HG03342 (cell line): ENCODE measurements around the gene SHROOM3.
"Not testable (repeated sequence)": the region's sequence is repeated elsewhere in the genome, so short reads cannot be mapped to it uniquely, and the experiment has no call there.

ENCODE experiments used
- ATAC-seq: cut with Tn5 transposase; IDR thresholded peaks from one replicate; pipeline ENCODE4 v1.9.1; 2021; ENCODE audit warnings: mild to moderate bottlenecking, moderate library complexity; ENCODE audit not compliant: unreplicated experiment

The SHROOM3 gene

DNA sequence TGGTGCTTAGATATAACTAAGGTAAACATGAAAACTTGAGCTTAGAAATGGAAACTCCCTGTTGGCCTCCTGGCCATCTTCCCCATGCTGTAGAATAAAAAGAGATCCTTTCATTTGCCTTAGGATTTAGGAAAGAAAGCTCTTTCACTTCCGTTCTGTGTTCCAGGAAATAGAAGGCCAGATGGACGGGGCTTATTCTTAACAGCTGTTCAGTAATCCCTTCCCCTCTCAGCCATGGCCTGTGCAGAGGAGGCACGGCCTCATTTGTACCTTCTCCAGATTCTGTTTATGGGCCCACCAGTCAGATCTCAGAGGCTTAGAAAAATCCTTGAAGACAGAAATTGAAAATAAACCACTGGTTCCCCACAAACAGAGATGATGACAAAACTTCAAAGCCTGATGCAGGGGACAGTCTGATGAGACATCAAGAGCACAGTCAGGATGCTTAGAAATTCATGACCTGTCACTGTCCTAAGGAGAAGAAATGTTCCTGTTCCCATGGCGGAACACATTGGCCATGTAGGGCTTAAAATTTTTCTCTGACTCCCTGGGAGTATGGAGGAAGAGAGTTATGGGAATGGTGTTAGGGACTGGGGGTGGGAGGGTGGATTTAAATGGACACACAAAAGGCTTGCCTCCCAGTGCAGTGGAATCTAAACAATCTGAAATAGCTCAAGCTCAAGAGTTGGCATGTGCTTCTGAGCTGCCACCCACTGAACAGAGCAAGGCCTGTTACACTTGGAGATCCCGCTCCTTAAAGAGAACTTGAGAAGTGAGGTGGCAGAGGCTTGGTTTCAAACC lies 274.1 kb downstream of the SHROOM3 start:
- no peak for ATAC-seq

DNA sequence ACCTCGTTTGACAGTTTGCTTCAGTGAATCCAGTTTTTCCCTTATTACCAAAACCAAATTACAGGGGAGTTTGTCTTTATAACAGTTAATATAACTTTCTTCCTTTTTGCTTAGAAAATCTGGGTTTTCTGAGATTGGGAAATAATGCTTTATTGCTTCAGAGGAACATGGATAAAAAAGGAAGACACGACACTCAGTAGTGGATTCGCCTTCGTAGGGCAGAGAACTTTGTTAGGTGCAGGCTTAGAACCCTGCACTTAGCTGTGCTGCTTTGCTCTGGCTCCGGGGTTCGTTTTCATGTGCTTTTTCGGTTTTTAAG lies 274.7 kb downstream of the SHROOM3 start:
- no peak for ATAC-seq

DNA sequence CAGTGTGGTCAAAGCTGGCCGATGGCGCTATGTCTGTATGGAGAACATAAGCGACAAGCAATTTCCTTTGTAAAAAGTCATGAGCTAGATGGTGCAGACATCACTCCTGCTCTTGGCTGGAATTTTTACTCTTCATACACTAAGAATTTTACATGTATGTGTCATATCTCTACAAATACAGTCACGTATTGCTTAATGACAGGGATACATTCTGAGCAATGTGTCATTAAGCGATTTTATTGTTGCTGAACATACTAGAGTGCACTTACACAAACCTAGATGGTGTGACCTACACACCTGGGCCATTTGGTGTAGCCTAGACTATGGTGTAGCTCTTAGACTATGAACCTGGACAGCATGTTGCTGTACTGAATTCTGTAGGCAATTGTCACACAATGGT lies 277.5 kb downstream of the SHROOM3 start:
- ATAC-seq = no peak

DNA sequence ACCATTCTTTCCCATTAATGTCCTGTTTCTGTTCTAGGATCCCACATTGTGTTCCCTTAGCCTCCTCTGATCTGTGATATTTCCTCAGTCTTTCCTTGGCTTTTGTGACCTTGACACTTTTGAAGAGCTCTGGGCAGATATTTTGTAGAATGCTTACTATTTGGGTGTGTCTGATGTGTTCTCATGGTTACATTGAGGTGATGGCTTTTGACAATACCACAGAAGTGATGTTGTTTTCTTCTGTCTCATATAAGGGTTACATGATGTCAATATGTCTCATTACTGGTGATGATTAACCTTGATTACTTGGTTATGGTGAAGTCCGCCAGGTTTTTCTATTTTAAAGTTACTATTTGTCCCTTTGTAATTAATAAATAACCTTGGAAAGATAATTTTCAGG lies 279.2 kb downstream of the SHROOM3 start:
- peak; percentile 75 for ATAC-seq

DNA sequence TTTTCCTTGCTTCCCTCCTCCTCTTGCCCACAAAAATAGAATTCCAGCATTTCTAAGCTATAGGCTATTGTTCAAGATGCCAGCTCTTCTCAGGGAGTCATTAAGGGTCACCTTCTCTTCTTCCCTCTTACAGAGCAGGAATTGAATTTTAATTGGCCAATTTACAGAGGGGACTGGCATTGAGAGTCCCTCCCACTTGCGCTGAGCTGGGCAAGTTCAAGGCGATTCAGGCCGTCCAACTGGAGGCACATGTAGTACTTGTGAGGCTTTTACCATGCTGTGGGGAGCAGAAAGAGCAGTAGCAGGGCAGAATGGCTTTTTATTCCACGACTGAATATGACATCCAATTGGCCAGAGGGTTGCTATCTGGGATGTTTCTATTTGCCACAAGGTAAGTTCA lies 281.0 kb downstream of the SHROOM3 start:
- ATAC-seq = no peak

DNA sequence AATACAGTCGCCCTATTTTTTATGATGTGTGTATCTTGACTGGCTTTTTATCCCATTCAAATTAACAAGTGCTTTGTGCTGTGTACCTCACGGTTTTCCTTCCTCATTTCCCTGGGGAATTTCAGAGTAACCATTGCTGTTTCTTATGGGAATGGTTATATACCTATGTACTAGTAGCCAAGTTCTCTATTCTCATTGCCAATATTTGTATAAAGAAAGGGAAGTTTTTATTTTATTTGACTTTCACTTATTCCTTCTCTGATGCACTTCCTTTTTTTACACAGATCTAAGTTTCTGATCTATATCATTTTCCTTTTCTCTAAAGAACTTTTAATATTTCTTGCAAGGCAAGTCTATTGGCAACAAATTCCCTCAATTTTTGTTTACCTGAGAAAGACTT lies 281.6 kb downstream of the SHROOM3 start:
- no peak for ATAC-seq

DNA sequence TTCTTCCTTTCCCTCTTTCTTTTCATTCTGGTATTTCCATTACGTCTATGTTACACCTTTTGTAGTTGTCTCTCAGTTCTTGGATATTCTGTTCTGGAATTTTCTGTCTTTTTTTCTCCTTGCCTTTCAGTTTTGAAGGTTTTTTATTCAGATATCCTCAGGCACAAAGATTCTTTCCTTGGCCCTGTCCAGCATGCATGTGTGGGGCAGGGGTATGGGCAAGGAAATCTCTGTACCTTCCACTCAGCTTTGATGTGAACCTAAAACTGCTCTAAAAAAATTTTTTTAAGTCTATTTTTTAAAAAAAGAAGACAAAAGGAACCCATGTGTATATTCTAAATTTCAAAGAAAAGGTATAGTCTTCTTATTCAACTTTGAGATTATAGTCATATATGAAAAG lies 282.4 kb downstream of the SHROOM3 start:
- ATAC-seq = no peak

DNA sequence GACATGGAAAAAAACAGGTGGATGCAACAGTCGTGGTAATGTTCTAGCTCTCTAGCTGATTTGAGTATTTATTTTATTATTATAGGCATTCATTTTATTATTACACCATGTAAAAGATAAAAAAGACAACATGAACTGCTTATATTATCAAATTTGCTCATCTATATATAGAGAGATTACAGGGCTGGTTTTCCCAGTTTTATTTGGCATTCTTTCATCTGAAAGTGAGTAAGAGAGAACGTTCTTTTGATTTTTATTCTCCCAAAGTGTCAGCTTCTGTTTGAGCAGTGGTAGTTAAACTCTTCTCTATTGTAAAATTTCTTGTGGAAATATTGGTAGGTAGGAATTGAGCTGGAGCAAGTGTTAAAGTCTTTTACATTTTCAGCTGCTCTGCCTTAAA lies 283.0 kb downstream of the SHROOM3 start:
- no peak for ATAC-seq

DNA sequence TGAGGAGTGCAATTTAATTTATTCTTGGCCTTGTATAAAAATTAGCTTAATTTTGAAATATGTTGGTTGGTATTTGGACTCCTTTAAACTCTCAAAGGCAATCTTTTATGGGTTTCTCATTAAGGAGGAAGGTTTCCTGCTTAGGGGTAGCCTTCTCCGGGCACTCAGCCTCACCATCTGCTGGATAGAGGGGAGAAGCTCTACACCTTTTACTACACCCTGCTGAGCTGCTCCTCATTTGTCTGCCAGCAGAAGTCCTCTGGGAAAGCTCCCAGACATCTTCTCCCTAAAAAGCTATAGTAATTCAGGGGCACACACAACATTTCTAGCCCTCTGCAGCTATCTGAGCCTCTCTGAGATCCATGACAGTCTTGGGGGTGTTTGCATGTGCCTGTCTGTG lies 283.8 kb downstream of the SHROOM3 start:
- no peak for ATAC-seq

DNA sequence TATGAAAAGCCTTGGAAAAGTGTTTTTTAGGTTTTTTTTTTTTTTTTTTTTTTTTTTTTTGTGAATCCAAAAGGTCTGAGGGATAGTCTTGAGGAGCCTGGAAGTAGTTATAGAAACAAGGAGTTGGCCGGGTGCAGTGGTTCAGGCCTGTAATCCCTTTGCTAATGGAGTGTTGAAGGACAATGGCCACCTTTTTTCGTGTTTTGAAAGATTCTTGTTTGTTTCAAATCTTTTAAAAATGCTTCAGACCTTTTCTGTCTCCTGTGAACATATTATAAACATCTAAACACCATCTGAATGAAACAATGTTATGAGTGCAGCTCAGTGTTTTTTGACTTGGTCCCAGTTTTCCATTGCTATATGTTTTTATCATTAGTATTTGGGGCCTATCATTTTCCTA lies 285.1 kb downstream of the SHROOM3 start:
- no peak for ATAC-seq

DNA sequence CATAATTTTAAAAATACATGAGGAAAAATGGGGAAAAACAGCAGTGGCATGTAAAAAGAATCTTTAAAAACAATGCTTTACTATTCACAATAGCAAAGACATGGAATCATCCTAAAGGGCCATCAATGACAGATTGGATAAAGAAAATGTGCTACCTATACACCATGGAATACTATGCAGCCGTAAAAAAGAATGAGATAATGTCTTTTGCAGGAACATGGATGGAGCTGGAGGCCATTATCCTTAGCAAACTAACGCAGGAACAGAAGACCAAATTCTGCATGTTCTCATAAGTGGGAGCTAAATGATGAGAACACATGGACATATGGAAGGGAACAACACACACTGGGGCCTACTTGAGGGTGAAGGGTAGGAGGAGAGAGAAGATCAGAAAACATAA lies 287.1 kb downstream of the SHROOM3 start:
- ATAC-seq = not testable (repeated sequence)

DNA sequence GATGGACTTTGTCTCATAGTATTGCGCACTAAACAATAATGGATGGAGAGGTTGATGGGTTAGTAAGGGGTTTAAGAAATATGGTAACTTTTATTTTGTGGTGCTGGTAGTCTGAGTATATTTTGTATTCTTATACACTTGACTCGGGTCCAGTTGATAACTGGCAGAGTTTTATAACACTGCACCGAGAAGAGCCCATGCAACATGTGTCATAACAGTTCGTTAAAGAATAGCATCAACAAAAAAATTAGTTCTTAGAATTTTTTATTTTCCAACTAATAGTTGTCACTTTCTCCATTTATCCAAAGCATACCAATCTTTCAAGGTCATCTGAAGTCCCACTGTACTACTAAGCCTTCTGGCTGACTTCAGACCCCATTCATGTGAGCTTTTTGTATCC lies 287.8 kb downstream of the SHROOM3 start:
- ATAC-seq = peak; percentile 11

DNA sequence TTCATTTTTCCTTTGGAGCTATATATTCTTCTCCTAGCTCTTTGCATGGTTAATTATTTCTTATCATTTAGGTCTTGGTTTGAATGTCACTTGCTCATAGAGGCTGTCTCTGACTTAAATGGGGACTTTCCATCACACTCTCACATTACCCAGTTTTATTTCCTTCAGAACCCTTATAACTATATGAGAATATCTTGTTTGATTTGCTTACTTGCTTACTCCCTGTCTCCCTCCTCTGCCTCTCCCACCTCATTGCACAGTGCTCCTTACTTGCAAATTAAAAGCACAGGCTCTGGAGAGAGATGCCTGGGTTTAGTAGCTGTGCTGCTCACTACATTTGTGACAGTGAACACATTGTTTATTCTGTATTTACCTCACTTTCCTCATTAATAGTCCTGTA lies 288.3 kb downstream of the SHROOM3 start:
- ATAC-seq = peak; percentile 50

DNA sequence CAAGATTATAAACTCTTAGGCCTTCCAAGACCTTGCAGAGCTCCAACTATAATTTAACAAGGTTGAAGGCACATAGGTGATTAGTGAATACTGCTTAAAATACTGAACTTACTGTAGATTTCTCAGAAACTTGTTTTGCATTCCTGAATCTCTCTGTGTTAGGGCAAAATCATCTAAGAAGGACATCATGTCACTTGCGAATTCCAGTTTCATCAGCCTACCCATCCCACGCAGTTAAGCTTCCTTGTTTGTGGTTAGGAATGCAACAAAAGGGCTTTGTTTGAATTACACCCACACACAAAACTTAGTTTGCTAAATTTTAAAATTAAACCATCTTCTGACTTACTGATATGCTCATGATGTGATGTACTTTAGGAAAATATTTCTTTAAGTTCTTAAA lies 288.9 kb downstream of the SHROOM3 start:
- no peak for ATAC-seq

DNA sequence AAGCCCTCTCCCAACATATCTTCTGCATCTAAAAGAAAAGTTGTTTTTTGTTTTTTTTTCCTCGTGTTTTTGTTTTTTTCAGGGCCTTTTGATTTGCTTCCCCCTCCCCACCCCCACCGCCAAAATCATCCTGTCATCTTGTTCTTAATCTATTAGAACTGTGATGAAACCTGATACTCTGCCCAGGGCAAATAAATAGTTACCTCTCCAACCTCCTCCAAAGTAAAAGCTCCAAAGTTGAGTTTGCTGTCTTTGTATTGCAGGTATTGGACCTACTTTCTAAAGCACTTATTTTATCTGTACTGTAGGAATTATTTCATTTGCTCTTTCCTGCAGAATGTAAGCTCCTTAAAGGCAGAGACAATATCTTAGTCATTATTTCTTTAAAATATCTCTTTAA lies 290.0 kb downstream of the SHROOM3 start:
- no peak for ATAC-seq

DNA sequence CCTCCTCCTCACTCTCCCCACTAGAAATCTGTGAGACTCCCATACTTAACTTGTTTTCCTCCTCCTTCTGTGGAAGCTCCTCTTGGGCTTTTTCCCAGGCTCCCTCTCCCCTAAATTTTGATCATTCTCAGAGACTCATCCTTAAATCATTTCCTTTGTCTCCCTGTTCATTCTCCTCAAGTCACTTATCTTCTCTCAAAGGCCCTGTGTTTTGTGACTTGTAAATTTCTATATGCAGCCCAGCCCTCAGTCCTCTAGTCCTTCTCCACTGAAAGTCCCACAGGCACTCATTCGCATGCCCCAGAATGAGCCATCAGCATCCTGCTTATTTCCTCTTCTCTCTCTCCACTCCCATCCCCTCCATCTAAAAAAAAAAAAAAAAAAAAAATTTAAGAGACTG lies 291.1 kb downstream of the SHROOM3 start:
- no peak for ATAC-seq

DNA sequence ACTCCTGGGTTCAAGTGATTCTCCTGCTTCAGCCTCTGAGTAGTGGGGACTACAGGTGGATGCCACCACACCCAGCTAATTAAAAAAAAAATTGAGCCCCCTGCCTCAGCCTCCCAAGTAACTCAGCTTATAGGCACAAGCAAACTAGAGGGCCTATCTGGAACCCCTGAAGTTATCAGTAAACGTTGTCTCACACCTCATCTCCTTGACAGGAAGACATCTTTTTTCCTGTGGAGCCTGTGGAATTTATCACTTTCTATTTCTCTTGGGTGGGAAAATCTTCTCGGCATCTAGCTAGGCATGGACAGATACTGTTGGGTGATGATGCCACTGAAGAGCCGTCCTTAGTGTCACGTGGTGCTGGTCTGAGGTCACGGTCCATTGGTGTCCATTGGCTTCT lies 291.6 kb downstream of the SHROOM3 start:
- ATAC-seq = no peak

DNA sequence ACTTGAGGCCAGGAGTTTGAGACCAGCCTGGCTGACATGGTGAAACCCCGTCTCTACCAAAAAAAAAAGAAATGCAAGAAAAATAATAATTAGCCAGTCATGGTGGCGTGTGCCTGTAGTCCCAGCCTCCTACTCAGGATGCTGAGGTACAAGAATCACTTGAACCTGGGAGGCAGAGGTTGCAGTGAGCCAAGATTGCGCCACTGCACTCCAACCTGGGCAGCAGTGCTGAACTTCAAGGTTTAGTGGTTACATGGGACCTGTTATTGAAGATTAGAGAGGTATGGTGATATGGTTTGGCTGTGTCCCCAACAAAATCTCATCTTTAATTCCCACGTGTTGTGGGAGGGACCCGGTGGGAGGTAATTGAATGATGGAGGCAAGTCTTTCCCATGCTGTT lies 292.9 kb downstream of the SHROOM3 start:
- ATAC-seq = not testable (repeated sequence)

DNA sequence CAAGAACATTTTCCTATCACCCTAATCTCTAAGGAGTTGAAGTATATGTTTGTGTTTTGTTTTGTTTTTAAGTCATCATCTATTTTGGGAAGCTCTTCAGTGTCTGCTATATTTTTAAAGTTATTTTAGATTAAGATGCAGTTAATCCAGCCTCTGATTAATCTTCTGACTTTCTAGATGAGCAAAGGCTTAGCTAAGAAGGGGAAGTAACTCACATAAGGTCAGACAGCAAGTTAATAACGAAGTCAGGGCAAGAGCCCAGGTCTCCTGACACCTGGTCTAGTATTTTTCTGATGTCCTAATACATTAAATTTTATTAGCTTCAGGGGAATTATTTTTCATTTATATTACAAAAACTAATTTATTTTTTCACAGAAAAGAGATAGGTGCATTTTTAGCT lies 294.4 kb downstream of the SHROOM3 start:
- peak; percentile 52 for ATAC-seq

DNA sequence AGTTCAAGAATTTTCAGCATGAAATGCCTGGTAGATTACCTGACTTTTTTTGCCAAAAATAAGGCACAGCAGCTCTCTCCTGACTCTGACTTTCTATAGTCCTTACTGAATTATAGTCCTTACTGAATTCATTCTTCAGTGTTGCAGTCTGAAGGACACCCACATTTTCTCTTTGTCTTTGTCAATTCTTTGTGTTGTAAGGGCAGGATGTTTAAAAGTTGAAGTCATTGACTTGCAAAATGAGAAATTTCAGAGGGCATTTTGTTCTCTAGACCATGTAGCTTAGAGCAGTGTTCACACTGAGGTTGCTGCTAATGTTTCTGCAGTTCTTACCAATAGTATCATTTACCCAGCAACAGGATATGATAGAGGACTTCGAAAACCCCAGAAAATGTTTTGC lies 295.0 kb downstream of the SHROOM3 start:
- ATAC-seq = no peak

DNA sequence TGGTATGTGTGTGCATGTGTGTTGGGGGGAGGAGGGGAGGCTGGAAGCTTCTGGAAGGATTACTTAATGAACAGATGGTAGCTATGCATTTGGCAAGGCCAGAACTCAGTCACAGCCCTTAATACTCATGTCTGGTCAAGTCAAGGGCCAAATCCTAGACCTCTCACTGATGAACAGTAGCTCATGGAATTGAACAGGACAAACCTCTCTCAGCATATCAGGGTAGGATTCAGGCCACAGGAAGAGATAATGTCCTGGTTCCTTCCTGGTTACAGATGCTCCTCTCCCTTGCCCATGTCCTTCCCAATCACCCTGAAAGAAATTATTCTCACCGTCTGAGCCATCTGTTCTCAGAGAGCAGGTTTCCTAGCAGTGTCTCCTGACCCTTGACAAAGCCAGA lies 297.2 kb downstream of the SHROOM3 start:
- ATAC-seq = no peak

DNA sequence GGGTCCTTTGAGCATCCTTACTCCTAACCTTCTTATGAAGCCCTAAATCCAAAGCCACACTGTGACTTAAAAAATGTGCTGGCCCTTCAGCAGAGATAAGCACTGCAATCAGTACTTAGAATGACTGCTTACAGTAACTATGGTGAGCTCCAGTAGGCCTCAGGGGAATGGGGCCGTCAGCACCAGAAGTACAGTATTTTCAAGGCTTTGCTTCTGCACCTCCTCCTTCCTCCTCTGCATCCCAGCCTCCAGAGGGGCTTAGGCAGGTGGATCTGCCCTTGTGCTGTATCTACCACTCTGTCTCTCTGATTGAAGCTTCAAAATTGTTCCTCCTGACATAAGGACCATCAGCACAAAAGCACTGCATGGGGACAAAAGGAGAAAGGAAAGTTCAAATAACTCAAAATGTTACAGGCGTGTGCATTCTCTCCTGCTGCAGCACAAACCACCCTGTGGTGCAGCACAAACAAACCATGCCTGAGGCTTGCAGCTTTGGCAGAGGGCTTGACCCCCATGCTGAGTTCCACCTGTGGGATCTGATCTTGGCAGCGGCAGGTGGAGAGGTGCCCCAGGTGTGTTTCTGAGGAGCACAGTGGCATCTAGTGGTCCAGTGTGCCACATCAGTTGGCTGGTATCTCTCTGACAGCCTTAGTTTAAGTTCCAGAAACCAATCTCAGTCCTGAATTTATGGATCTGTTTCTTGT lies 298.2 kb downstream of the SHROOM3 start:
- ATAC-seq = no peak

DNA sequence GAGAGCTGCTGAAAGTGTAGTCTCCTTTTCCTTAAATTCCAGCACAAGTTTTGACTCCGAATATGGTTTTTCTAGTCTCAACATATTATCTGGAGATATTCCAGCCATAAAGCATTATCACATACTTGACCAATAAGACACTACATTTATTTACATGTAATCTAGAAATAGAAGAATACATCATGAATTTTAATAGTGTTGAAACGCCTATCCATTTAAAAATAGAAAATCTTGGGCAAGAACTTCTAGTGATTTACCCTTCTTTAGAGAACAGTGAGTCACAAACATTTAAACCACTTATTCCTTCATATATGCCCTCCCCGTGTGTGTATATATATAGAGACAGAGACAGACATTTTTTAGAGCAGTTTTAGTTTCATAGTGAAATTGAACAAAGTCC lies 301.4 kb downstream of the SHROOM3 start:
- ATAC-seq = no peak
